Measurements from ENCODE around the gene PCDH9.

PCDH9 gene

GRCh38 chr13:67223024-67223423, 7.1 kb downstream of the PCDH9 start:
- no peak for TF ChIP-seq CTCF (IDR thresholded peaks at IDR 0.05)

GRCh38 chr13:67221630-67222226, 8.4 kb downstream of the PCDH9 start:
- TF ChIP-seq CTCF (IDR thresholded peaks at IDR 0.05) = no peak

GRCh38 chr13:67219113-67219512, 11.0 kb downstream of the PCDH9 start:
- TF ChIP-seq CTCF (IDR thresholded peaks at IDR 0.05) = no peak

- TF ChIP-seq CTCF (IDR thresholded peaks at IDR 0.05) = no peak
Measured at GRCh38 chr13:67217880-67218279, 12.3 kb downstream of the PCDH9 start.

- no peak for TF ChIP-seq CTCF (IDR thresholded peaks at IDR 0.05)
Measured at GRCh38 chr13:67216864-67217263, 13.3 kb downstream of the PCDH9 start.

GRCh38 chr13:67210208-67210607, 19.9 kb downstream of the PCDH9 start:
- no peak for TF ChIP-seq CTCF (IDR thresholded peaks at IDR 0.05)

GRCh38 chr13:67208552-67208951, 21.6 kb downstream of the PCDH9 start:
- no peak for TF ChIP-seq CTCF (IDR thresholded peaks at IDR 0.05)

- no peak for TF ChIP-seq CTCF (IDR thresholded peaks at IDR 0.05)
Measured at GRCh38 chr13:67204764-67205163, 25.4 kb downstream of the PCDH9 start.

All from LNCAP (cell line).